Stimulated activated CD8-positive, alpha-beta memory T cell treated with anti-CD3 and anti-CD28 coated beads, Interleukin-15, amount 100 ng/mL, for 4 hours (primary cell): ENCODE results near the gene SLC11A2.
"Not testable (repeated sequence)": the region's sequence is repeated elsewhere in the genome, so short reads cannot be mapped to it uniquely, and the experiment has no call there.

Source experiments
- DNase-seq, 2 donors: peaks; one replicate each; pipeline ENCODE4 v3.0.0-alpha.2; 2020; ENCODE audit warnings: low read depth in 2 of 2

Gene SLC11A2

DNA sequence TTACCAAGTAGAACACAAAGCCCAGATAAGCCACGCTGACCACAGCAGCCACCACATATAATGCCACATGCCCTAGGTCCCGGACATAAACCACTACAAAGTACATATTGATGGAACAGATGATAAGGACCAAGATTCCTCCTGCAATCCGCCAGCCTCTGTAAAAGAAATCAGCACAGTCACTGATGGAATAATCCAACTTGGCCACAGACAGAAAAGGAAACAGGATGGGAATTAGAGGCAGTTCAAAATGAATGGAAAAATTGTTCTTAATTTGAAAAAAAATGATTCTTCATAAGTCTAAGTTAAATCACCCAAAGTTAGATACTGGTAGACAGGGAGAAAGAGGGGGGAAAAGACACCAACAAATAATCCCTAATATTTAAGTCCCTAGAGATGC, 35.4 kb downstream of the SLC11A2 start:
- no peak for DNase-seq

DNA sequence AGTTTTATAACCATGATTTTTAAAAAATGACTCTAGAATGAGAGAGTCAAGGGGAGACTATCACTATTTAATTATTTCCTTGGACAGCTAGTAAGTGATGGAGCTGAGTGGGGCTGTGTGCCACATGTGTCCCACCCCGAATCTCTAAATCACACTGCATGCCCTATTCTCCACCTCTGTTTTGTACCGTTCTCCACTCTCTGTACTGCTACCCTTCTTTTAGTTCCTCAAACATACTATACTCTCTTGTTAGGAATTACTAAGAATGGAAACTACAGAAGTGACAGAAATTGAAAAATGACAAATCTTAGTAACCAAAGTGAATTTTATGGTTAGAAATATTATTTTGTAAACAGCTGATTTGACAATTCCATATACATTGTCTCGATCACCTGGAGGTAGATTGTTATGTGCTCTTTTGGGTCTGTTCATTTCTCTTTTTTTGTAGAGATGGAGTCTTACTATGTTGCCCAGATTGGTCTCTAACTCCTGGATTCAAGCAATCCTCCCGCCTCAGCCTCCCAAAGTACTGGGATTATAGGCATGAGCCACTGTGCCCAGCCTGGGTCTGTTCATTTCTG, 35.9 kb downstream of the SLC11A2 start:
- no peak for DNase-seq

DNA sequence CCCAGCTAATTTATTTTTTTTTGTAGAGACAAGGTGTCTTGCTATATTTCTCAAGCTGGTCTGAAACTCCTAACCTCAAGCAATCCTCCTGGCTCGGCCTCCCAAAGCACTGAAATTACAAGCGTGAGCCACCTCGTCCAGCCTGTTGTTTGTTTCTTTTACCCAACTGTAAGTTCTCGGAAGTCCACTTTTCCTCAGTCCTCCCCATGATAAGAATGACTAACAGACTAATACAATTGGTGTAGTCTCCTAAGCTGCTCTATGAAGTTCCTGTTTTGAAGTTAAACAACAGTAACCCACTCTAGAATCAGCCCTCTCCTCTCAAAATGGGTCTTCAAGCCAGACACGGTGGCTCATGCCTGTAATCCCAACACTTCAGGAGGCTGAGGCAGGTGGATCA, 37.3 kb downstream of the SLC11A2 start:
- DNase-seq, result no peak

DNA sequence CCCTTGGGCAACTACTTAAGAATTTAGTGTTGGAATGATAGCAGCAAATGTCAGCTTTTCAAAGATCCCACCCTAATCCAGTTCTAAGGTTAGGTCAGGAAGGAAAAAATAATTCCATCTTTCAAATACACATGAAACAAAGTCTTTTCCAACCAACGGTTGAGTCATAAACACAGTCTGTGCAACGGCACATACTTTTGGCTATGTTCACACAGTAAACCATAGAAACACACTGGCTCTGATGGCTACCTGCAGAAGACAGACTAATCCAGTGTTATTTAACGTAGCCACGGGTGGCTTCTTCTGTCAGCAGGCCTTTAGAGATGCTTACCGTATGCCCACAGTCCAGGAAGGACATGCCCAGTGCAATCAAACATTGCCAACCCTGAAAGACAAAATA, 38.1 kb downstream of the SLC11A2 start:
- DNase-seq, result no peak

DNA sequence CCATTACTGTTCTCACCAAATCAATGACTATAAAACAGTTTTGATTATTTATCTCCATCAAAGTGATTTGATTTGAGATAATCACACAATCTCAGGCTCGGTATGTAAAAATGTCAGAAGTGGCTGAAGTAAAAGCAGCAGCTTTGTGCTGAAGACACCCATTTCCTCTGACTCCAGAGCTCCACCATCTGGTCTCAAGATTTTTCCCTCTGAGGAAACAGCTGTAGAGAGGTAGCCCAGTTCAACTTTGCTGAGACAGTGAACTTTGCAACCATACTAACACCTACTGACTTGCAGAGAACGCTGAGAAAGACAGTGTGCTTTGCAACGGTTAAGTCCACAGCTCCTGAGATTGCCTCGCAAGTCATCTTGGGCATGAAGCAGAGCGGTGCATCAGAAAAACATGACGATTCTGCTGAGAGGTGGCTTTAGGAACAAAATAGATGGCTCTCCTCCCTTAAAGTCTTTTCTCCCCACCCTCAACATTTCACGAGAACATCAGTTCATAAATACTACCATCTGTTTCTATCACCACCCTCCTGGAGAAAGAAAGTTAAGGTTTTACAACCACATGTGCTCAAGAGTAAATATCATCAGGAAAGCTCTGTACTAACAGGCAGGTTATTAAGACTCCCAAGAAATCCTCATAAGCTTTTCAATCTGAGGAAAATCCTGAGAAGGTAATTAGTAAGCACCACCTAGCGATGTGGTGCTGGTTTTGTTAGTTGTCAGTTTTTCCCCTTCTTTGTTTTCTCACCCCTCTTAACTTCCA, 39.0 kb downstream of the SLC11A2 start:
- DNase-seq, result no peak

DNA sequence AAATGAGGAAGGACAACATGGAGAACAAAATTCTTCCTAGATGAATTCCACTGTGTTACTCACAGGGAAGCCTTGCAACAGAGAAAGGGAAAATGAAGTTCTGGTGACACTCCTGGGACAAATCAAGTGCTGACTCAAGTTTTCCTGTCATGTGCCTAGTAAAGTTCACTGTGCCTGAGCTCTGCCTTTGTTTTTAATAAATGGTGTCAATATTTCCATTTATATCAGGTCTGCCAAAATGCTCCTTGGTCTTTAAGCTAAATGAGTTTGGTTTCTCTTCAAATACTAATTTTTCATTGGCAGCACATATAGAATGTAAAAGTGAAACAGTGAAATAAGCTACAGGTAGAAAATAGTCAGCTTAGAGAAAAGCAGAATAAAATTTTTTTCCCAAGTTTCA, 40.9 kb downstream of the SLC11A2 start:
- DNase-seq, result no peak

DNA sequence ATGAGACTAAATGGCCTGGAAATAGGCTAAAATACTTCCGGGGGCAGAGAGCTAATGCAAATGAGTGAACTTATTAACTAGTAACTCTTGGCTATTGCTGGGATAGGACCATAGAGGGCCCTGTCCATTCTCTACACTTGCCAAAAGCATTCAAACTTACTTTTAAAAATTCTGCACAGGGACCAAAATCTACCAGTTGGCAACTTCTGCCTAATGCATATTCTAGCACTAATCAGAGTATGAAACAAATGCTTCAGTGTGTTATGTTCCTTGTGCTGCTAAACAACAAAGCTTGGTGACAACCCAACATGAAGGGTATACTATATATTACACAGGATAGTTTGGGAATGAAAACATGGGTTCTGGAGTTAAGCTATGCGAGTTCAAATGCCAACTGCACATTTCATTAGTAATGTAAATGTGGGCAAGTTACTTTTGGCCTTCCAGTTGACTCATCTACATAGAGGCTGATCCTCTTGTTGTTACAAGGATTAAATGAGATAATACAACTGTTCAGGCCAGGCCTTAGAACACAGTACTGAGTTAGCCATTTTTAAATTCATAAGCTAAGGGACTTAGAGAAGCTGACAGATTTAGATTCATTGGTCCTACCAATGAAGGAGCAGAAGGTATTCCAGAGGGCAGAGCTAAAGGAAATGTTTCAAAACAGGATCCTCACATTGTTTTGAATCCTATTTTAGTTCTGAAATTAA, 41.4 kb downstream of the SLC11A2 start:
- no peak for DNase-seq

DNA sequence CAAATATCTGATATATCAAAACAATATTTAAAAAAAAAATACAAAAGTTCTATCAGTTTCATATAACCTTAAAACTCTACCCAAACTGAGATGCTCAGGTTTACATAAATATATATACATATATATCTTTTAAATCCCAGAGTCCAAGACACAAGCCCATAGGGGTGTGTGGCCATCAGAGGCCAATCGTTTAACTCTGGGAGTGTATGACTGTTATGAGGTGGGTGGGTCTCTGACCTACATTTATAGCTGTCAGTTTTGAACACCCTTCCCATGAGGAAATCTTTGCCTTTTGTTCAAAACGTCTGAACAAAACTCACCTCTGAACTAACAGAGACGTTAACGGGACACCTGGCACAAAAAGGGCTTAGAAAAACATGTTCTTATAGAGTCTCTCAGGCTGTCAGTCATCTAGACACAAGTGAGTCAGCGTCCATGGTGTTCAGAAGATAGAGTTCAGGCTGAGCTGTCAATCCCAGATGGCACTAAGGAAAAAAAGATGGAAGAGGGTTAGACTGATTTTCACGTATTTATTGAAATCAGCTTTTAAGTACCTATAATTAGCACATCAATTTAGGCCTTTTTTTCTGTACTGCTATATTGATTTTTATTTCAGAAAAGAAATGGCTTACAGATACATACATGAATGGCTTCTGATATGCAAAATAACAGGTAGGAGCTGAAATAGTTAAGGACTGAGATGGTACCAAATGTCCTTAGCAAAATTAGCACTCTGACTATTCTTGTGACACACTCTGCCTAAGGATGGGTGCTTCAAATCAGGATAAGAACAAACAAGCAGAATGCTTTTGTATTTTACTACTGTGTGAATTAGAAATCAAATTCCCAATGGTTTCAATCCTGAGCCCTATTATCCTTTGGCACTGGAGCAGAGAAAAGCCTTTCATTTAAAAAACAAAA, 44.6 kb downstream of the SLC11A2 start:
- DNase-seq, result no peak

DNA sequence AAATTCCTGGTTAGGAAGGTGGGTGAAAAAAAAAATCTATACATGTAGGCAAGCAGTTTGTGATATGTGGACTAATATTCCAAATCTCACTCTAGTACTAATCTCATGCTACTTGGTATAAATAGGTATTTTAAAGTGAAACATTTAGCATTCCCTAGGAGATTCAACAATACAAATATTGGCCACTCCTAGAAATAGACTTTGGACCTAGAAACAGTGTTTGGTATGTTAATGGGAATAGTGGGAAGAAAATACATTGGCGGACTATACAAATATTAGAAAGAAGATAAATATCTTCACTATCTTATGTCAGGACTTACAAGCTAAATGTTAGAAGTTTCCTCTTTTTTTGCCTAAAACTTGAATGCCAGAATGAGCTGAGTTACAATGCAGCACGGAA, 45.6 kb downstream of the SLC11A2 start:
- DNase-seq, result no peak

DNA sequence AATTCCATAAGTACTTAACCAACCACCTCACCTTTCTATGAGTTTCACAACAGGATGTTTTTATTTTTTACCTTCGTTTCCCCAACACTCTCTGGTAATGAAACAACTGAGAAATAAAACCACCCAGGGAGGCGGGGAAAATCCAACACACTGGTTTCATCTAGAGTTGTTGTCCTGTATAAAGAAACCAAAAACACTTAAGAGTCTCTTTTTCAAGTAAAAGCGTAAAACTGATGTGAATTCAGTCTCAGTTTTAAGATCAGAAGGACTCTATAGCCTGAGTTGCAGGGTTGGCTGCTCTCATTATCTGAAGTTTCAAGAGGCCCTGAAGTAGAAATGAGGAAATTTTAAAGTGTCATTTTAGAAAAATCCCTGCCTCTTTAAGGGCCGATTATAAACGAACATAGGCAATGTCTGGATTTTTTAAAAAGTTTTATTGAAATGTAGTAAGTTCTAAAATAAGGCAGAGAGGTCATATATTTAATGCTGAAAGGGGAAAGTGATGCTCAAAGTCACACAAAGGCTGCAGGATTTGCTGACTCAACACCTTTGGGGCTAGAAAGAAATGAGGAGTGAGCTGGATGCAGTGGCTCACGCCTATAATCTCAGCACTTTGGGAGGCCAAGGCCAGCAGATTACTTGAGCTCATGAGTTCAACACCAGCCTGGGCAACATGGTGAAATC, 46.7 kb downstream of the SLC11A2 start:
- no peak for DNase-seq

DNA sequence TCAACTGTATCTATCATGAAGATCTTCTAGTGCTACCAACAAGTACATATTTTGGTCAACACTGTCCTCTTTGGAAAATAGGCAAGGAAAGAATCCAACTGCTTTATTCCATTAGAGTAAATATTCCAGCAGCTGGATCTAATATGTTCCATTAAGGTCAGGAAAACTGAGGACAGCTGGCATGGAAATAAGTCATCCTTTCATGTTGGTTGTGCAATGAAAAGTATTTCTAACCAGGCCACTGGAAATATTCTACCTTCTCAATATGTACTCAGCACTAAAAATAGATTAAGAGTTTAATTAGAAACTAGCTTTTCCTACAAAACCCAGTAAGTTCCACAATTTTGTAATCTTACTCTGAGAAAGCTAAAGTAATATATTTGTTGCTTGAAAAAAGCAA, 54.2 kb downstream of the SLC11A2 start:
- DNase-seq, result no peak

DNA sequence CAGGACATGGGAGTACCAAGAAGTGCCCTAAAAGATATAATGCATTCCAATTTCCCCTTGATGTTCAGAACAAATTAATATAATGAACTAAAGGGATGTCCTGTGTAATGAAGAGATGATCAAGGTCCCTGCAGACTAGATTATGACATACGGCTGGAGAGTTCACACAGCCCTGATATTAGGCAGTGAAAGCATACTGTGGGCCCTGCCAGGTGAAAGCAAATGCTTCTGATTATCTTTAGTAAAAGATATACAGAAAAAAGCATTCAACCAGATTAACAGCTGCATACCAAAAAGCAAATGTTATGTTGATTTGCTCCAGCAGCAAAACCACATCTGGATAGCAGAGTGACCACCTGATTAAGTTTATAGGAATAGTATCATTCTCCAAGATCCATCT, 61.8 kb downstream of the SLC11A2 start:
- DNase-seq, result no peak

DNA sequence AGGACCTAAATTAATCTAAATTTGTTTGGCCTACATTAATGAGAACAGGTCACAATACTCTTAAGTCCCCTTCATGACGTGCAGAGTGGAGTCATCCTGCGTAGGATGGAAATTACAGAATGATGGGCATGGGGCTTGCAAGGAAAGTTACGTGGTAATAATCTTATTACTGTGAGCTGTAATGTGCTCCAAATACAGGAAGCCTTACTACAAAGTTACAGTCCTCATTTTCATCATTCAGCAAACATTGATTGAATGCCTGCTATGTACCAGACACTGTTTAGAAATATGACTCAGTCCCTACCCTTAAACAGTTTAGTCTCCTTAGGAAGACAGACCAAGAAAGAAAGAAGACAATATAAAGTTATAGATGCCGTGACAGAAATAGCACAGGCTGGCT, 64.5 kb downstream of the SLC11A2 start:
- DNase-seq, result no peak

DNA sequence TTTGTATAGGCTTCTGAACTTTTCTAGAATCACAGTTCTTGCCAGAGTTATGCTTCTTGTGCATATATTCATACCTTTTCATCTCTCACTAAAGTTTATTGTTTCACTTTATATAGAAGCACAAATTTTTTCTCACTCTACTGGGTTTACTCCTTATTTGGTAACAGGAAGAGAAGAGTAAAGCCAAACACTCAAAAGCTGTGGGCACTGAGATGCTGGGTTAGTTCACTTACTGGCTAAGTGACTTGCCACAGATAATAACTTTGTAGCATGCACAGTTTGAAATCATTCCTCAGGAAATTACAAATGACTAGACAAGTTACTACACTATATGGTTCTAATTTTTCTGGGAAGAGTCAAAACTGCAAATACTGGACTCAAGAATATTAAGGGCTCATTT, 66.1 kb downstream of the SLC11A2 start:
- DNase-seq, result no peak

DNA sequence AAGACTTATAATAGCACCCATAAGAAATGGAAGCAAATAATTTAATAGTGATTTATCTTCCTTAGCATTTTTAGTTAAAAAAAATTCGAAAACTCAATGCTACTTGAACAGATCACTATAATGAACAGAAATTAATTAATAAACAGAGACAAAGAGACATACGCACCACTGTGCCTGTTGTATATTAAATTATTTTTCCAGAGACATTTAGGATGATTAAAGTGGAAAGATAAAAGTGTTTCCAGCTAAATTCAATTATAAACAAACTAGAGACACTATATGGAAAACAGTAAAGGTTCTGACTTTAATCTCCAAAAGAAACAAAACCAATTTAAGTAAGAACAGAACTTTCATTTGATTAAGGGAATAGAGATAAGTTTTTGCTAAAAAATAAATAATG, 70.5 kb downstream of the SLC11A2 start:
- no peak for DNase-seq

DNA sequence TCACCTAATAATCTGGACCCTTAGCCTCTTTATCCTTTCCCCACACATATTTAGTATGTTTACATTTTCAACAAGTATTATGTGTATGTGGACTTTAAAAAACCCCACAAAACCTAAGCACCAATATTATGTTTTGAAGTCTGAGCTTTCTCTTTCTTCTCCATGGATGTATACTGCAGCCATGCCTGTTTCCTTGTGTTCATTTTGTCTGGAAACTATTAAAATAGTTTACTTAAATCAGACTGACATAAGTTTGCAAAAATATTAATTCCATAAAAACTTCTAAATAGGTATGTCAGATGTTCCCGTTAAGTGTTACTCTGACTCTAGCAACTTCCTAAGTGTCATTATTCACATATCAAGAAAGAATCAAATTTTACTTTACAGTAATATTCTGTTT, 70.9 kb downstream of the SLC11A2 start:
- no peak for DNase-seq

DNA sequence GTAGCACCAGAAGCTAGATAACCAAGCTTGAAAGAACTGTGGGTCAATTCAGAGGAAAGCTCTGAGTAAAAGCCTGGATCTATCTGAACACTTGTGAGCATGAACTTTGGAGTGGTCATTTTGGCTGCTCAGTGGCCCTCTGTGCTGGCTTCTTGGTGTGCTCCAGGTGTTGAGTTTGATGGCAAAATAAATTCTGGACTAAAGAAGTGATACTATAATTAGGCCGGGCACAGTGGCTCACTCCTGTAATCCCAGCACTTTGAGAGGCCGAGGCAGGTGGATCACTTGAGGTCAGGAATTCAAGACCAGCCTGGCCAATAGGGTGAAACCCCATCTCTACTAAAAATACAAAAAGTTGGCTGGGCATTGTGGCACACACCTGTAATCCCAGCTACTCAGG, 71.4 kb downstream of the SLC11A2 start:
- not testable (repeated sequence) for DNase-seq

DNA sequence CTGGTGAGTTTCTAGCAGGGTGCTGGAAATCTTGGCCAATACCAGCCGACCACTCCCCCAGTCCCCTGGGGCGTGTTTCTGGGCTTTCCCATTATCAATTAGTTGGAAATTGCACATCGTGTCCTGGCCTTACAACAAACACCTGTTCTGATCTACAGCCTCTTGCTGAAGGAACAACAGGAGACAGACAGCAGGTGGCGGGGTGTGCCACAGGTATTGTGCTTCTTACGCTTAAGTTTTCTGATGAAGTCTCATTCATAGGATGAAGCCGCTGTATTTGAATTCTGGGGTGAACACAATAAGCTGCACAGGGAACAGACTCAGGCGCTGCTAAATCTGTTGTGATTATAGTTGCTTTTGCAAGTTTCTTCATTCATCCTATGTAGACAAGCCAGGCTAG, 73.1 kb downstream of the SLC11A2 start:
- DNase-seq, result no peak

DNA sequence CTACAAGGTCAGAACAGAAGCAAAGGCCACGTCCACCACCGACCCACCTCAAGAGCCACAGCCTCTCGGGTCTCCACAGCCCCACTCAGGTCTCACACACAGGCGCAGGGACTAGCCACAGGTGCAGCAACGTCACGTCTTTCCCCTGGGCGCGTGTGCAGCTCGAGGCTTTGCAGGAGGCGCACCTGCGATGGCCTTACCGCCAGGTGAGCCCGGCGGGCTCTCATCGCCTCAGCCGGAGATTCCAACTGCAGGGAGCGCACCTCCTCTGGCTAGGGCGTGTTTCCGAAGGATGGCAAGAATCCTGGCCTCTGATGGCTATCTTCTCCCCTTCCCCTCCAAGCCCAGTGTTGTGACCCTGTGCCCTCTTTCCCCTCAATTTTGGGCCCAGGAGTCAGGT, 73.7 kb downstream of the SLC11A2 start, which contains the start of gene HIGD1C:
TSS of gene HIGD1C (plus strand) at position 35 of the 400 bp plus-strand sequence. CDS start 1,455 bp downstream, outside the sequence.
- no peak for DNase-seq

DNA sequence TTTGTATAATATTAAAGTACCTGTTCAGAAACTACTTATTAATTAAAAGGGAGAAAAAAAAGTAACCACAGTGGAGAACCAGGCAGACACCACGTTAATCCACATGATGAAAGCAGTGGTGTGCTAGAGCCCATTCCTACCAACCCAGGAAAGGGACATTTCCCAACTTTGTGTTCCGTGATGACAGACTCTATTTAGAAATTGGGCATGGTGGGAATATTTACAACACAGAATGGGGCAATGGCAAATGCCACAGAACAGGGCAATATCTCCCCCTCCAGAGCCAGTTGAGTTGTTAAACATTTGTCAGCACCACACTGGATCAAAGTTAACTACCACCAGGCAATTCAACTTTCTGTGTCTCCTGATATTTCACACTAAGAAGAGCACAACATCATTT, 75.1 kb downstream of the SLC11A2 start:
- DNase-seq, result no peak

DNA sequence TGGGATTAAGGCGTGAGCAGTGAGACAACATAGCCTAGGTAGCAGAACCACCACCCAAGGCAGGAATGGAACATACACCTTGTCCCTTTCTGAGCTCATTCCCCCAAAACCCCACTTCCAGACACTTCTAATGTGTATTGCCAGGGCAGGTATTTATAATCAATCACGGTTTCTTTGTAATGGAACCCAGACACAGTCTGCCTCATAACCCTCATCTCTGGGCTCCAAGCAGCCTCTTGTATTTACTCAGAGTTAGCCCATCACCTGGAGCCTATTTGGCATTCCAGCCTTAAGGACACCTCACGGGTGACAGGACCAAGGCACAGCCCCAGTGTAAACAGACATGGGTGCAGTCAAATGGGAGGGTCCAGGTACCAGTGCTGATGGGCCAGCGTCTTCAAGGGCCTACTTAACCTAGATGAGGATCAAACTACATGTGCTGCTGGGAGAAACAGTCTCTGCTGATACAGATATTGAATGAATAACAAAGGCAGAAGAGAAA, 76.3 kb downstream of the SLC11A2 start:
- no peak for DNase-seq
